Measurements from ENCODE around the gene FUT3.

GRCh38 chr19:5814852-5815246 is 36.4 kb downstream of the FUT3 start:
- TF ChIP-seq CTCF (IDR thresholded peaks at IDR 0.05; ENCODE audit: low read length) = no peak
- no peak for TF ChIP-seq EZH2 (IDR thresholded peaks at IDR 0.05; ENCODE audit: borderline replicate concordance, low read length)

Data from OCI-LY1 (cell line).